HG03521 (cell line): ENCODE results near the gene SPRED1.

Source experiments
- ATAC-seq: cut with Tn5 transposase; IDR thresholded peaks from one replicate; pipeline ENCODE4 v1.9.1; 2021; ENCODE audit warnings: mild to moderate bottlenecking, moderate library complexity; ENCODE audit not compliant: unreplicated experiment

The SPRED1 gene

GRCh38 chr15:38344351-38344750 is 91.7 kb downstream of the SPRED1 start:
- ATAC-seq: no peak

GRCh38 chr15:38349251-38349650 is 96.6 kb downstream of the SPRED1 start:
- no peak for ATAC-seq

- no peak for ATAC-seq
These were observed 98.8 kb downstream of the SPRED1 start for GRCh38 chr15:38351466-38351865.

- peak; percentile 51 for ATAC-seq
These were observed 101.8 kb downstream of the SPRED1 start for GRCh38 chr15:38354315-38354929.

GRCh38 chr15:38362355-38362754 is 109.7 kb downstream of the SPRED1 start:
- no peak for ATAC-seq

GRCh38 chr15:38367476-38367875 is 114.8 kb downstream of the SPRED1 start:
- no peak for ATAC-seq

- ATAC-seq: no peak
These were observed 117.4 kb downstream of the SPRED1 start for GRCh38 chr15:38369936-38370478.

GRCh38 chr15:38373016-38373415 is 120.4 kb downstream of the SPRED1 start:
- ATAC-seq: no peak

GRCh38 chr15:38374029-38374428 is 121.4 kb downstream of the SPRED1 start:
- no peak for ATAC-seq

GRCh38 chr15:38374556-38374955 is 121.9 kb downstream of the SPRED1 start:
- no peak for ATAC-seq

GRCh38 chr15:38376081-38376480 is 123.4 kb downstream of the SPRED1 start:
- ATAC-seq: no peak

GRCh38 chr15:38377636-38378035 is 125.0 kb downstream of the SPRED1 start:
- ATAC-seq: no peak

GRCh38 chr15:38378161-38378560 is 125.5 kb downstream of the SPRED1 start:
- ATAC-seq: no peak

- ATAC-seq: peak; percentile 45
These were observed 137.4 kb downstream of the SPRED1 start for GRCh38 chr15:38389924-38390542.

- ATAC-seq: no peak
These were observed 138.6 kb downstream of the SPRED1 start for GRCh38 chr15:38391191-38391590.

GRCh38 chr15:38398134-38398533 is 145.5 kb downstream of the SPRED1 start:
- no peak for ATAC-seq

- ATAC-seq: no peak
These were observed 148.5 kb downstream of the SPRED1 start for GRCh38 chr15:38401106-38401505.

GRCh38 chr15:38401701-38402100 is 149.1 kb downstream of the SPRED1 start:
- ATAC-seq: no peak

- ATAC-seq: no peak
These were observed 153.8 kb downstream of the SPRED1 start for GRCh38 chr15:38406436-38406835.
